Dedifferentiated amniotic fluid mesenchymal stem cell (primary cell): ENCODE measurements around the gene FMNL3.

Source experiments
- DNase-seq: peaks from one replicate; pipeline ENCODE4 v3.0.0-alpha.2; 2016; ENCODE audit errors: extremely low spot score

FMNL3 gene

GRCh38 chr12:49651855-49652254 is 55.4 kb downstream of the FMNL3 start:
- DNase-seq = no peak

DNA sequence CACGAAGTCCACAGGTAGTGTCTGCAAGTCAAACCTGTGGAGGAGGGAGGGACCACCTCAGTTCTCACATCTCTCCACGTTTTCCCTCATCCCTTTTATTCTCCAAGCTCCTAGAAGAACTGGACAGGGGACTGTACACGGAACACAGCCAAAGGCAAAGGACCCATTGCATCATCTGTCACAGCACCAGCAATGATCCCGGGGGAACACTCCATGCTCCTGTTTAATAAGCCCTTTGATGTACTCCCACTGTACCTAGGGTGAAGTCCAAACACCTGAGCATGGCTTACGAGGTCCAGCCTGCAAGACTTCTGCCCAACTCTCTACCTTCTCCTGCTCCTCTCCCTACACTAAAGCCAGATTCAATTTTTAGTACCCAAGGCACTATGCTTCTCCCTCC is 57.3 kb downstream of the FMNL3 start:
- no peak for DNase-seq

GRCh38 chr12:49649445-49649844 is 57.8 kb downstream of the FMNL3 start:
- DNase-seq = no peak

DNA sequence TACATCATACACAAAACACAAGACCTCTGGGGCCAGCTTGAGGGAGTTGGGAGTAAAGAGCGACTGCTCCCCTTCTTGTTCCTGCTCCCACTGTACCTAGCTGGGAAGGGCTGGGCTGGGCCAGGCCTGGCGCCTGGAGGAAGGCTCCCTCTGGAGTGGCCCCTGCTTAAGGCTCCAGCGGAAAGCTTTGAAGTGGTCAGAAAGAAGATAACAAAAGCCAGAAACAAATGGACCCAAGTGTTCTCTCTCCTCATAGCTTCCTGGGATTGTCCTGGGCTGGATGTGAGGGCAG is 58.5 kb downstream of the FMNL3 start:
- DNase-seq = no peak

- no peak for DNase-seq
These were observed 59.1 kb downstream of the FMNL3 start for GRCh38 chr12:49647827-49648711.

DNA sequence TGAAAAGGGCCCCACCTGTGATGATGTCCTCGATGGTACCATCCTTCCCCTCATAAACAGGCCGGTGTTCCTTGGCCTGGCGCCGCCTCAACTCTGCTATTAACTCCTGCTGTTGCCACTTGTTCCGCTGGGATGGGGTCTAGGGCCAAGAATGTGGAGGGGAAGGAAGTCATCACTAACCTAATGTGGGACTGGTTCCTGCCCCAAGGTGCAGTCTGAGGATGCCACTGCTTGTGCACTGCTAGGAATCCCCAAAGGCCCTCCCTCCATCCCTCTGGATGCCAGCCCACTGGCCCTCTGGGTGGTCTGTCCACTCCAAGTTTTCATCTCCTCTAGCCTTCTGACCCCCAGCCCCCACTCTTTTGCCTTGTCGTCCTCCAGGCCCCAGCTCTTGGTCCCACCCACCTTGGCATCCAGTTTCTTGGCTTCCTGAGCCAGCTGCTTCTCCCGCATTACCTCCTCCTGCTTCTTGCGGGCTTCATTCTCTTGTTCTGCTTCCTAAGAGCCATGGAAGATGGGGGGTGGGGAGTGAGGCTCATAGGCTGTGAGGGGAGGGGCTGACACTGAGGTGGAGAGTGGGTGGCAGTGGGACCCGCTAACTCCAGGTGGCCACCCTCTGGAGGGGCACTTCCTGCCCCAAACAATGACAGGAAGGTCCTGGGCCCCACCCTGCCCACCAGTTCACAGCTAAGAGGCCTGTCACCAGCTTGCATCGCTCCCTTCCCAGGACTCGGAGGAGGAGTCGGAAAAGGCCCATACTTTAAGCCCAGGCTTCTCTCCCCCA is 60.1 kb downstream of the FMNL3 start:
- no peak for DNase-seq

DNA sequence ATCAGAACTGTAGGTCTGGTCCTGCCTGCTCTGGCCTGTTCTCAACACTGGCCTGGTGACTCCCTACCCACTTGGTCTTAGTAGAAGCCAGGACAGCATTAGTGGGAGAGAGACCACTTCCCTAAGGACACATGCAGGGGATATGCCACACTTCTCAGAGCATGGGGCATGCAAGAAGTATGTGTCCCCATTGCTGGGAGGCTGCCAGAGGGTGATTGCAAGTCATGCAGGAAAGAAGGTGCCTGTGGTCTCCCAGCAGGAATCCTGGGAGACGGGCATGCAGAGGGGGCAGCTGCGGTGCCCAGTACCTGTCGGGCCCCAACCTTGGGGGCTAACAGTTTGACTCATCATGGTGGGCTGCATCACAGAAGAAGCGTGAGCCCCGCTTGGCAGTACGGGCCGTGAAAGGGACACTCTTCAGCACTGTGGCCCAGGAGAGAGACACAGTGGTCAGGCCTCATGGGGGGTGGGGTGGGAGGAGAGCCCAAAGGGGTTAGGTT is 60.8 kb downstream of the FMNL3 start:
- no peak for DNase-seq

- no peak for DNase-seq
These were observed 61.8 kb downstream of the FMNL3 start for GRCh38 chr12:49645146-49646039.

- peak; percentile 46 for DNase-seq
These were observed 62.6 kb downstream of the FMNL3 start for GRCh38 chr12:49644620-49644994.

DNA sequence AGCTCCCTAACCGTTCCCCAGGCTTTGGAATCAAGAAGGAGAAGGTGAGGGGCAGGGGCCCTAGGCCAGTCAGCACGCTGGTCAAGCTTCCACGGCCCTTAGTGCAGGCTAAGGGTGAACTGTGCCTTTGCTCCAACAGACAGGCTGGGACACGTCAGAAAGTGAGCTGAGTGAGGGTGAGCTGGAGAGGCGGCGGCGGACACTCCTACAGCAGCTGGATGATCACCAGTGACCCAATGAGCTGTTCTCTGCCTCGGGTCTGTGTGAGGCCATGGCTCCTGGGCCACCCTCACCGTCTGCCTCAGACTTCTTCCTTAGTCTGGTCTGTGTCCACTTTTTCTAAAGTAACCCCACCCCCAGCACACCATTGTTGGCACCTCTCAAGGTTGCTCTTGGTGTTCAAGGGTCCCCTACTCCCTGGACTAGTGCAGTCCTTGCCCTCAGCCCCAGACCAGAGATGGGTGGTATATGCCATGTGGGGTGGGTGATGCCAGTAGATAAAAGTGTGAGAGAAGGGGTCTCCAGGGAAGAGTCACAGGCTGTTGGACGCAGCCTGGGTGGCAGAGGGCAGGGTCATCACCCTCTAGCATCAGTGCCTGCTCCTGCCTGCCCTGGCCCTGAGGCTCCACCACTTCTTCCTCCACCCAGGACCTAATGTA is 63.1 kb downstream of the FMNL3 start:
- DNase-seq = no peak

DNA sequence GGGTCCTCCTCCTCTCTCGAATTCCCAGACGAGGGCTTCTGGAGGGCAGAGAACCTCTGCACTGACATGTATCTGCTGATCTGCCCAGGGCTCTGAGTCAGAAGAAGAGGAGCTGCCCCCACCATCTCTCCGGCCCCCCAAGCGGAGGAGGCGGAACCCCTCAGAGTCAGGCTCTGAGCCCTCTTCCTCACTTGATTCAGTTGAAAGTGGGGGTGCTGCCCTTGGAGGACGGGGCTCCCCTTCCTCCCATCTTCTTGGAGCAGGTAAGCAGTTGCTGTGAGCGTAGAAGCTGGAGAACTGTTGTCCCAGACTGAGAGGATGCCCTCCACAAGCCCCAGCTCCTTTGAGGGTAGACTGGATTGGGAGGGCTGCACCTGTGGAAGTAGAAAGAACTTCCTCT is 64.1 kb downstream of the FMNL3 start:
- DNase-seq = no peak

GRCh38 chr12:49642370-49642802 is 64.8 kb downstream of the FMNL3 start:
- DNase-seq = no peak

DNA sequence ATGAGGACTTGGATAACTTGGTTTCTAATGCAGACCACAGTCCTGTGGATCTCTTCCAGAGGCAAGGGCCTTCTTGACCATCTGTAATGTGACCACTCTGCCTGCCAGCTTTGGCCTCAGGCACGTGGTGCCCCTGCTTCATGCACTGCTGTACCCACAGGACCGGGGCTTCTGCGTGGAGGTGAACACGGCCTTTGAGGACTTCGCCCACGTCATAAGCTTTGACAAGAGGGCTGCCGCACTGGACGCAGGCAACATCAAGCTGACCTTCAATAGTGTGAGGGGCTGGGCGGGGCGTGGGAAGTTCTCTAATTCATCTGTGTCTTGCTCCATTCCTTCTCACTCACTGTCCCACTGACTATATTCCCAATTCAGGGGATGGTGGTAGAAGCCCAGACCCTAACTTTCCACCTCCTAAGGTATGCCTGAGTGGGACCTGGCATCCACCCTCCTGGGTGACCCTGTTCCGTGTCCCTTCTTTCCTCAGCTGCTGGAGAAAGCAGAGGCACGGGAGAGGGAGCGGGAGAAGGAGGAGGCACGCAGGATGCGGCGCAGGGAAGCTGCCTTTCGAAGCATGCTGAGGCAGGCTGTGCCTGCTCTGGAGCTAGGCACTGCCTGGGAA is 65.3 kb downstream of the FMNL3 start:
- no peak for DNase-seq

DNA sequence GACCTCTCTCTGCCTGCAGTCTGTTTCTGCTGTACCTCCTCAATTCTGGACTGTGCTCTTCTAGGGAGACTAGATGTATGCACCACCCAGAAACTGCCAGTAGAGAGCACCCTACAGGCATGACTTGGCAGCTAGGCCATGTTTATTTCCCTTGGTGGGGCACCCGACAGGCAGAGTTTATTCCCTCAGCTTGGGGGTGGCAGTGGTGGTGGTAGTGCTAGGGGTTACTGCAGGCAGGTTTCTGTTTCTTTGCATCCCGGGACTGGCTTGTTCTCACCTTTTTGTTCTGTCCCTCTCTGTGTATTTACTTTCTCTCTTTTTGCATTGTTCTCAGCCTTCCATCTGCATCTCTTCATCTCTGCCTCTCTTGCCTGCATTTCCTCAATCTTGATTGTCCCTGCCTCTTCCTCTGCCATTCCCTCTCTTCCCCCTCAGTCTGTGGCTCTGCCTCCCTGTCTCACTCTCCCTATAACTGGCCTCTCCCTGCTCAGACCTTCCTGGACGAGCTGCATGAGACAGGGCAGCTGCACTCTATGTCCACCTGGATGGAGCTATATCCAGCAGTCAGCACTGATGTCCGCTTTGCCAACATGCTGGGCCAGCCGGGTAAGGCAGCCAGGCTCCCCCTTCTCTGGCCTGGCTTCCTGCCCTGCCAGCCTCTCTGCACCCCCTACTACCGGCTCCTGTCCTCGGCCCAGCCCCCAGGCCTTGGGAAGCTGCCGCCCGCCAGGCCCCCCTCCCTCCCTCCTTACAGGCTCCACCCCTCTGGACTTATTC is 70.0 kb downstream of the FMNL3 start:
- peak; percentile 77 for DNase-seq

GRCh38 chr12:49636574-49636973 is 70.6 kb downstream of the FMNL3 start:
- DNase-seq = no peak

DNA sequence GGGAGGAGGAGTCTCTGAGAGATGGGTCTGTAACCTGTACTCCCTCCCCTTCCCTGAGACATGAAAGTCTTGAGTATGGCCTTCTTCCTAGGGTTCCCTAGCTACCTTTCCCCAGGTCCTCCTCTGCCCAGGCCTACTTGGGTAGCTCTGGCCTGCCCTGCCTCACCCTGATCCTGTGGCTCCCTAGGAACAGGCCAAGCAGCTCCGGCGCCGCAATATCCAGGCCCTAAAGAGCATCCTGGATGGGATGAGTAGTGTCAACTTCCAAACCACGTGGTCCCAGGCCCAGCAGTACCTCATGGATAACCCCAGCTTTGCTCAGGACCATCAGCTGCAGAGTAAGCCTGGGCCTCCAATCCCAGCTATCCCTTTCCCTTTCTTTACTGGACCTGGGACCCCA is 71.5 kb downstream of the FMNL3 start:
- no peak for DNase-seq

DNA sequence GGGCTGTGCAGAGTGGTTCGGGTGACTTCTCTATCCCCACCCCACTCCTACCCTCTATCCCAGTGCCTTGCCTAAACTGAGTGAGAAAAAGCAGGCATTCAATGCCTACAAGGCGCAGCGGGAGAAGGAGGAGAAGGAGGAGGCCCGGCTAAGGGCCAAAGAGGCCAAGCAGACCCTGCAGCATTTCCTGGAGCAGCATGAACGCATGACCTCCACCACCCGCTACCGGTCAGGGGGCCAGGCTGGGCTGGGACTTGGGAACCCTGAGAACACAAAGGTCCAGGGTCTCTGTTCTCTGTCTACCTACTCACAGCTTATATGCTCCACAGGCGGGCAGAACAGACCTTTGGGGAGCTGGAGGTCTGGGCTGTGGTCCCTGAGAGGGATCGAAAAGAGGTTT is 72.2 kb downstream of the FMNL3 start:
- DNase-seq = no peak

DNA sequence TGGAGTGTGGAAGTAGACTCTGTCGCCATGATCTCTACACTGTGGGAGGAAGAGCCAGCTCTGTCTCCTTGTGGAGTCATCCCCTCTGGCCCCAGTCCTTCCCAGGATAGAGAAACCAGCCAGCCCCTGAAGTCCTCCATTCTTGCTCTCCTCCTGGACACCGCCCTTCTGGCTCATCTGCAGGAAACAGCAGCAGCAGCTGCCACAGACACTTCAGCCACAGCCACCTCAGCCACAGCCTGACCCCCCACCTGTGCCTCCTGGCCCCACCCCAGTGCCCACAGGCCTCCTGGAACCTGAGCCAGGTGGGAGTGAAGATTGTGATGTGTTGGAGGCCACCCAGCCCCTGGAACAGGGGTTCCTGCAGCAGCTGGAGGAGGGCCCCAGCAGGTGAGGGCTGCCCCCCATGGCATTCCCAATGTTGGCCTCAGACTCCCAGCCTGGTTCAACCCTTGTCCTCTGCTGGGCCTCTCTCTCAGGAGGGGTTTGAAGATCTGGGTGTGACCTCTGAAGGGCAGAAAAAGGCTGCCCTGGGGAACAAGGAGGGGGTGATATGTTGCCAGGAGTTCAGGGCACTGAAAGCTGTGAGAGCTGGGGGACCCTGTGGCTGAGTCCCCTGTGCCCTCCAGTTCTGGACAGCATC is 73.4 kb downstream of the FMNL3 start:
- DNase-seq = no peak

GRCh38 chr12:49632986-49633702 is 74.1 kb downstream of the FMNL3 start:
- DNase-seq = no peak
